A549 treated with Hydrocortisone at 1 μM for 4 hours (cell line): ENCODE data around the gene GCLC. TPM values are rescaled to one million over a fixed set of nuclear protein-coding genes. Genes with fewer than 3 reads are reported as not detected.

Source experiments
- total RNA-seq: library from RNA; stranded (reverse); fragments of 200-300 nt; extraction: Qiagen RNA extraction; gene quantifications from 5 replicates; pipeline ENCODE4 v1.2.3, GENCODE V29; 2022

Gene GCLC
- 84.5 to 103 TPM (median 99.0 TPM) in 5 replicates for total RNA-seq

DNA sequence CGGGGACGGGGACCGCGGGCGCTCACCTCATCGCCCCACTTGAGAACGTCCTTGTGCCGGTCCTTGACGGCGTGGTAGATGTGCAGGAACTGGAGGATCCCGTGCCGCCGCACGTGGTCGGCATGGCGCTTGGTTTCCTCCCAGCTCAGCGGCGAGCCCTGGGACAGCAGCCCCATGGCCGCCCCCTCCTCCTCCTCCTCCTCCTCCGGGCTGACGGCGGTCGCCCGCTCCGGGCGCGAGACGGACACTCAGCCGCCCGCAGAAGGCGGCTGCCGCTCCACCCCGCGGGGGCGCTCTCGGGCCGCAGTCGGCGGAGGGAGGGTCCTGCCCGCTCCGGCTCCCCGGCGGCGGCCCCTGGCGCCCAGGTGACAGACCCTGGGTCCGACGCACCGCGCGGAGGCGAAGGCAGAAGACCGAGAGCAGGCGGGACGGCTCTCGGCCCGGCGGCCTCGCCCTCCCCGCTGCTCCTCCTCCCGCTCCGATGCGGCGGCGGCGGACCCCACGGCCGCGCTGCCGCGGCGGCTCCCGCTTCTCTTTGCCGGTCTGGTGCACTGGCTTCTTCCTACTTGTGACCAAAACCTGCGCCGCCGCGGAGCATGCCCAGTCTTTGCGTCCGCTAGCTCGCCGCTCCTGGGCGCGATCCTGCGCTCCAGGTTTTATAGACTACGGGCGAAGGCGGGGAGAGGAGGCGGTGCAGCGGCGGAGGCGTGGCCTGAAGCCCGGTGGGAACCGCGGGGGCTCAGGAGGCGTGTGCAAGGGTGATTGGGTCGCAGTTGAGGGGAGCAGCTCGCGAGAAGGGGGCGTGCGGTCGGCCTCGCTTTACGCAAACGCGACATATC, at the start of gene GCLC:
Gene GCLC (minus strand): TSS at position 632 of the 839 bp plus-strand sequence. CDS start 456 bp downstream, at position 176.

Other genes starting within 250 kb of the GCLC start
- 60.3 to 78.8 TPM (median 68.5 TPM) in 5 replicates for gene ELOVL5, start 196.2 kb downstream of the GCLC start, total RNA-seq
- 0.05 to 0.10 TPM (median 0.06 TPM) in 5 replicates for gene KLHL31, start 120.7 kb upstream of the GCLC start, total RNA-seq
- gene LRRC1, start 249.9 kb upstream of the GCLC start, total RNA-seq, result 6.0 to 6.4 TPM (median 6.2 TPM) in 5 replicates